ENCODE measurements around the gene NTSR1. TPM values are rescaled to one million over a fixed set of nuclear protein-coding genes. Genes with fewer than 3 reads are reported as not detected.

Gene NTSR1
- polyA plus RNA-seq, 3 donors: 1.2 to 3.0 (median 1.4) TPM

DNA sequence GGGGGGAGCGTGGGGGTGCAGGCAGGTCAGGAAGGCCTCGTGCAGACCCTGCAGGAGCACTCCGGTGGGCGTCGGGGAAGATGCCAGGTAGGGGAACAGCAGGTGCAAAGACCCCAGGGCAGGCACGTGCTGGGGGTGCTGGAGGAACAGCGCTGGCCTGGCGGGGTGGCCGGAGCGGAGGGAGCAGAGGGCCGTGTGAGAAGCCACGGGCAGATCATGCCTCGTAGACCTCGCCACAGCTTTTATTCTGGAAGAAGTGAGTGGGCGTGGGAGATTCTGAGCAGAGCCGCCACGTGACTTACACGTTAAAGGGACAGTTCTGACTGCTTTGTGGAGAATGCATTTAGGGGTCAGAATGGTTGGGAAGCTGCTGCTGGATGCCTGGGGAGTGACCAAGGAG lies 9.3 kb downstream of the NTSR1 start:
- no peak for DNase-seq (ENCODE audit: extremely low read depth in 1 of 11, low read depth in 9 of 11, low spot score in 4 of 11)

GRCh38 chr20:62718546-62718945 lies 9.9 kb downstream of the NTSR1 start:
- DNase-seq (ENCODE audit: extremely low read depth in 1 of 11, low read depth in 9 of 11, low spot score in 4 of 11): no peak

DNA sequence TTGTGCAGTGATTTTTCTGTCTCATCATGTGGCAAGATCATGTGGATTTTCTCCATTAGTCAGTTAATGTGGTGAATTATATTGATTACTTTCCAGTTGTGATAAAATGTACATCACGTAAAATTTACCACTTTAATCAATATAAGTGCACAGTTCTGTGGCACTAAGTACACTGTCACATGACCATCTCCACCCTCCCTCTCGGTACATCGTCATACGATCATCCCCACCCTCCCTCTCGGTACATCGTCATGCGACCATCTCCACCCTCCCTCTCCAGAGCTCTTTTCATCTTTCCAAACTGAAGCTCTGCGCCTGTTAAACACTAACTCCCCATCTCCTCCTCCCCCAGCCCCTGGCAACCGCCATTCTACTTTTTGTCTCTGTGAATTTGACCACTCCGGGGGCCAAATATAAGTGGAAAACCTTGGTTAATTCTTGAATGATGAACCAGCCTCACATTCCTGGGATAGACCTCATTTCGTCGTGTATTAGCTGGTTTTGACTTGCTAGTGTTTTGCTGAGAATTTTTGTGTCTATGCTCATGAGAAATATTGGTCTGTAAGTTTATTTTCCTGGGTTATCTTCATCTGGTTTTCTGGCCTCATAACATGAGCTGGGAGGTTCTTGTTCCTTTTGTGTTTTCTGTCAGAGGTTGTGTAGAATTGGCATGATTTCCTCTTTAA lies 10.8 kb downstream of the NTSR1 start:
- no peak for DNase-seq (ENCODE audit: extremely low read depth in 1 of 11, low read depth in 9 of 11, low spot score in 4 of 11)

GRCh38 chr20:62721511-62722370 lies 13.1 kb downstream of the NTSR1 start:
- no peak for DNase-seq (ENCODE audit: extremely low read depth in 1 of 11, low read depth in 9 of 11, low spot score in 4 of 11)

DNA sequence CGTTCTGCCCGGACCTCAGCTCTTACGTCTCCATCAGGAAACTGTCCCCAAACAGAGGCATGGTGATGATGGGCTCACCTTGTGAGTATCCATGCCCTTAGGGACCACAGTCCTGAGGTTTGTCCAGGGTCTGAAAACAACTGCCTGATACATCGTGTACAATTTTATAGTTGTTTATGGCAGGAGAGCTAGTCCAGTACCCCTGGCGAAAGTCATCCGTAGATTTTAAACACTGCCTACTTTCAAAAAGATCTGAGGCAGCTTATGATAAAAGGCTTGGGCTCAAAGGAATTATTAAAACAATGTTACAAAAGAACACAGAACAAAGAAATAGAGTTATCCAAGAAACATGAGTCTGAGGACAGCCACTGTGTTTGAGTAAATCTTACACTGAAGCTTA lies 14.0 kb downstream of the NTSR1 start:
- DNase-seq (ENCODE audit: extremely low read depth in 1 of 11, low read depth in 9 of 11, low spot score in 4 of 11): no peak

DNA sequence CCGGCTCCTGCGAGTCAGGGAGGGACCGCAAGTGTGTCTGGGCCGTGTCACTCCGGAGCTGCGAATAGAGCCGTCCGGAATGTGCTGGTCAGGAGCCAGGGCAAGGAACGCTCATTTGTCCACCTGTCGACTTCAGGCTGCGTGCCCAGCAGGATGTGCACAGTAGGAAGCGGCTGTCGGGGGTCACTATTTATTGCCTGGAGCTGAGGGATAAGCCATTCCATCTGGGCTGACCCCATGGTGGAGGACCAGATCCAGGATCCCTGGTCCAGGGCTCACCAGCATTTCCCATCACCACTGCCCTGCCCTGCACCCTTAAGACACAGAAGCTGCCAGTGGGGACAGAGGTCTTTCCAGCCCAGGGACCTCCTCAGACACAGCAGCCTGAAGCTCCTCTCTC lies 14.7 kb downstream of the NTSR1 start:
- no peak for DNase-seq (ENCODE audit: extremely low read depth in 1 of 11, low read depth in 9 of 11, low spot score in 4 of 11)

DNA sequence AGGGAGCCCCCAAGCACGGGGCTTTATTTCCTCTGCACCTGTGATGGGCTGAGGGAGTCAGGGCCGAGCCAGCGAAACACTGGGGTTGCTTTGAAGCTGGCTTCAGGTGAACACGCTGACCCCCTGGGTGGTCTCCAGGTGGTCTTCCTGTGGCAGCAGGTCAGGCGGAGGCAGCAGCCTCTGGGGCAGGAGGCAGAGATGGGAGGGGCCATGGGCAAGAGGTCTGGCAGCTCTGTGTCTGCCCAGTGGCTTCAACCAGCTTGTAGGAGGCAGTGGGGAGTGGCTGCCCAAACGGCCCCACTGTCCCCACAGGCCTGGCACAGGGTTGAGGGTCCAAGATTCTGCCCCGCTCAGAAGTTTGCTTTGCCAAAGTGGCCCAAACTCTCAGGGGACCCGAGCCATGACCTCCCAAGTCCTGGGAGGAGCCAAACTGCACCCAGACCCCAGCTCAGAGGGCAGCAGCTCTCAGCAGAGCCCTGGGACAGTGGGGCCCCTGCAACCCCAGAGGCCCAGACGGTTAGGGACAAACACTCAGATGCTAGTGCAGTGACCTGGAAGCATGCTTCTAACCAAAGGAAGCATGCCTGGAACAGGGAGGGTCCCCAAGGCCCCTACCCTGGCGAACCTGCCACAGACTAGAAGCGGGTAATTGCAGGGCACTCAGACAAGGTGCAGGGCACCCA lies 15.3 kb downstream of the NTSR1 start:
- DNase-seq (ENCODE audit: extremely low read depth in 1 of 11, low read depth in 9 of 11, low spot score in 4 of 11): no peak

DNA sequence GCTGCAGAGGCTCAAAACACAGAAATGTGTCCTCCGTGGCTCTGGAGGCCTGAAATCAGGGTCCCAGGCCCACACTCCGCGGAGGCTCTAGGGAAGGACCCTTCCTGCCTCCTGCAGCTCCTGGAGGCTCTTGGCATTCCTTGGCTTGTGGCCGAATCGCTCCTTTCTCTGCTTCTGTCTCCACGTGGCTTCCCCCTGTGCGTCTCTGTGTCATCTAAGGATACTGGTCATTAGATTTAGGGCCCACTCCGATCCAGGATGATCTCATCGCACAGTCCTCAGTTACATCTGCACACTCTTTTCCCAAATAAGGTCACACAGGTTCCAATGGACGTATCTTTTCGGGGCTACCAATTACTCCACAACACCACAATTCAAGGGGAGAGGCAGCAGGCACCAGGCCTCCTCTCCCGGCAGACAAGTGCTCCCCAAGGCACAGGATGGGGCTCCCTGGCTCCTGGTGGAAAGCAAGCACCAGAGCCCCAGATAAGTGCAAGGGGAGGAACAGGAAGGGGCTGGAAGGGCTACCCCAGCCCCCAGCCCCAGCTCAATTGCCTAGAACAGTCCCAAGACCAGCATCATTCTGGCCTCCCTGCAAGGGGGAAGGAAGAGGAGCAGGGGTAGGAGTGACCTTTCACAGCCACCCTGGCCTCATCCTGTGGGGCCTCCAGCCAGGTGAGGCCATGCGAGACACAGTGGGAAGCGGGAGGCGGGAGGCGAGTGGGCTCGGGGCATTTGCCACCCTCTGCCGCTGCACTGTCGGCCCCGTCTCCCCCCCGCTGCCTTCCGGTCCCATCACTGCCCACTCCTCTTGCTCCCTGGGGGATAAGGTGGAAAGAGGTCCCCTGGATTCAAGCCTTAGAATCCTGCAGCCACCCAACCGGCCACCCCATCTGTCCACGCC lies 16.3 kb downstream of the NTSR1 start:
- no peak for DNase-seq (ENCODE audit: extremely low read depth in 1 of 11, low read depth in 9 of 11, low spot score in 4 of 11)

- no peak for DNase-seq (ENCODE audit: extremely low read depth in 1 of 11, low read depth in 9 of 11, low spot score in 4 of 11)
Measured at GRCh38 chr20:62725596-62726268, 17.1 kb downstream of the NTSR1 start.

DNA sequence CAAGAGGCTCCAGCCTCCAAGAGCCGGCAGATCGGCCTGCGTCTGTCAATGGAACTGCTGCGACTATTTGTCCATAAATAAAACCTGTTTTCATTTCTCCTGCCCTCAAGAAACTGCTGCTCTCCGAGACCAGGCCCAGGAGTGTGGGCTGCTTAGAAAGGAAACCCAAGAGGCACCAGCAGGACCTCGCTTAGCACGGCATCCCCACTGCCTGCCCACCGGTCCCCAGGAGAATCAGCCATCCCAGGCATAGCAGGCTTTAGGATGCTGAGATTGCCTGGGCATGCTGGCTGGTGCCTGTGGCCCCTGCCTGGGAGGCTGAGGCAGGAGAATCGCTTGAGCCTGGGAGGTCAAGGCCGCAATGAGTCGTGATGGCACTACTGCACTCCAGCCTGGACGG lies 17.6 kb downstream of the NTSR1 start:
- no peak for DNase-seq (ENCODE audit: extremely low read depth in 1 of 11, low read depth in 9 of 11, low spot score in 4 of 11)

GRCh38 chr20:62726716-62727583 lies 18.3 kb downstream of the NTSR1 start:
- no peak for DNase-seq (ENCODE audit: extremely low read depth in 1 of 11, low read depth in 9 of 11, low spot score in 4 of 11)

GRCh38 chr20:62727584-62728027 lies 19.0 kb downstream of the NTSR1 start:
- no peak for DNase-seq (ENCODE audit: extremely low read depth in 1 of 11, low read depth in 9 of 11, low spot score in 4 of 11)

DNA sequence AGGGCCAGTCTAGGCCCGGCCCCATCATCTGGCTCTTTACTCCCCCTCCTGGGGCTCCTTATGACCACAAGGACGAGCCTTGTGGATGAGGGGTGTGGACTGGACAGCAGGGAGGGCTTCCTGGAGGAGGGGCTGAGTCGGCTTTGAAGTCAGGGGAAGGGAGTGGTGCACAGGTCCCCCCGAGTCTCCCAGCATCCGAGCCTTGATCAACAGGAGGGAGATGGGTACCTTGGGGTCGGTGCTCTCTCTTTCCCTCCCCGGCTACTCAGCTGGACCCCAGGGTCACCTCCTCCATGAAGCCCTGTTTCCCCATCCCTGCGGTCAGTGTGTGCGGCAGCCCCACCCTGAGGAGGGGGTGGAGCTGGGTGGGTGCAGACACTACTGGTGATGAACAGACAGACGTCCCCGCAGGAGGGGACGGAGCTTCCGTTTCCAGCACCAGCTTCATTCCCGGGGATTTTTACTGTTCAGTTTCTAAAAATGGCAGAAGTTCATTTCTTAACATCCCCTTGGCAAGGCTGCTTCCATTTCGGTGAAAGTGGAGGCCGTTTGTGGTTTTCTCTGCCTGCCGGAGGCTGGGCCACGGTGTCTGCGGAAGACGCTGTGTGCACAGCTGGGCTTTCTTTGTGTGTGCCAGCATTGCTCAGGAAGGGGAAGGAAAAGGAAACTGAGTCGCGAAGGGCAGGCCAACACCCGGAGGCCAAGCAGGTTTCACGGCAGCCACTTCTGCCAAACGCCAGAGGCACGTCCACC lies 19.6 kb downstream of the NTSR1 start:
- DNase-seq (ENCODE audit: extremely low read depth in 1 of 11, low read depth in 9 of 11, low spot score in 4 of 11): no peak

GRCh38 chr20:62728781-62729300 lies 20.2 kb downstream of the NTSR1 start:
- DNase-seq (ENCODE audit: extremely low read depth in 1 of 11, low read depth in 9 of 11, low spot score in 4 of 11): no peak

DNA sequence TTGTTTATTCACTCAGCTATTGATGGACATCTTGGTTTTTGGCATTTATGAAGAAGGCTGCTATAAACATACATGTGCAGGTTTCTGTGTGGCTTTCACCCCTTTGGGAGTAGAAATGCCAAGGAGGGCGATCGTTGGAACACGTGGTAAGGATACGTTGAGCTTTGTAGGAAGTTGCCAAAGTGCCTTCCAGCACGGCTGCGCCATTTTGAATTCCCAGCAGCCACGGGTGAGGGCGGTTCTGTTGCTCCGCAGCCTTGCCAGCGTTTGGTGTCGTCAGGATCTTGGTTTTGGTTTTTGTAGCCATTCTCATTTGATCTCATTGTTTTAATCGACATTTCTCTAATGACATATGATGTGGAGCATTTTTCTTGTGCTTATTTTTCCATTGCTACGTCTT lies 21.8 kb downstream of the NTSR1 start:
- no peak for DNase-seq (ENCODE audit: extremely low read depth in 1 of 11, low read depth in 9 of 11, low spot score in 4 of 11)

- DNase-seq (ENCODE audit: extremely low read depth in 1 of 11, low read depth in 9 of 11, low spot score in 4 of 11): no peak
Measured at GRCh38 chr20:62732031-62732760, 23.6 kb downstream of the NTSR1 start.
